ENCODE data around the gene TMPRSS15.

Gene TMPRSS15

DNA sequence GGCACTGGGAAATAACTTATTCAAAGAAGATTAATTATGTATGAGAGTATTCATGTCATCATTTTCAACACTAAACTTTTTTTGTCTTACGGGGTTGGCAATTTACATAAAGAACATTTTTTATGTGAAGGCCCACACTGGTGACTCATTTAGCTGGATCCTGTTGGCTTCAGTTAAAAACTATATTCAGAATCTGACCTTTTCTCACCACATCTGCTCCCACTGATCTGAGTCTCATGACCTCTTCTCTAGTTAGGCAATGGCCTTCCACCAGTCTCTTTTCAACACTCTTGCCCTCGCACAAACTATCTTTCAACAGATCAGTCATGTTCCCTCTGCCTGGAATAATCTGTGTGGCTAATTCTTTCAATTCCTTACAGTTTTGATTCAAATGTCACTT, 53.4 kb downstream of the TMPRSS15 start:
- Histone ChIP-seq H3K9ac (ENCODE audit: low read depth in 1 of 2, low read length in 2 of 2) (no peak overlapping the region), H3K36me3 (ENCODE audit: control insufficient read depth in 1 of 2, insufficient read depth in 2 of 2, low read length in 2 of 2) (peaks cover 0 to 3% of the 10 kb centered on the region in 2 donors), H3K27me3 (ENCODE audit: control insufficient read depth in 1 of 2, insufficient read depth in 2 of 2, low read length in 2 of 2) (no peaks in the 10 kb centered on the region)

DNA sequence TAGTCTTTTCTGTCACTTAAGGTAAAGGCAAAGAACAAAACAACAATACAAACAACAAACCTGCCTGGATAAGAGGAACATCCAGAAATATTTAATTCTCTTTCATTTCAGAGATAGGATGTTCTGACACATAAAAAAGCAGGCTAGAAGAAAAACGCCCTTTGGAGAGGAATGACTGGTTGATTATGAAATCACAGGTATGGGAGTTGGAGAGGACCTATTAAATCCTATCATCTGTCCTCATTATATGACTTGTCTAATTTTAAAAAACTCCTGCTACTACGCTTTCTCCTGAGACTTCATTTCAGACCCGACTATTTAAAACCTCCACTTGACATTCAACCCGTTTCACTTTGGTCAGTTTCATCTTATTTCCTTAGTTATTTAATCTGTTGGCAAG, 54.1 kb downstream of the TMPRSS15 start:
- Histone ChIP-seq H3K27me3 (ENCODE audit: control insufficient read depth in 1 of 2, insufficient read depth in 2 of 2, low read length in 2 of 2) (no peaks in the 10 kb centered on the region), H3K4me1 (ENCODE audit: control insufficient read depth in 1 of 2, insufficient read depth in 2 of 2, low read length in 2 of 2) (no peaks in the 10 kb centered on the region), H3K9me3 (ENCODE audit: control insufficient read depth in 1 of 2, low read length in 2 of 2) (no peaks in the 10 kb centered on the region), H3K36me3 (ENCODE audit: control insufficient read depth in 1 of 2, insufficient read depth in 2 of 2, low read length in 2 of 2) (peaks cover 0 to 3% of the 10 kb centered on the region in 2 donors), H3K27ac (ENCODE audit: low read depth, low read length) (no peak overlapping the region), H3K9ac (ENCODE audit: low read depth in 1 of 2, low read length in 2 of 2) (no peak overlapping the region), H3K4me3 (ENCODE audit: low read depth in 1 of 2, low read length in 2 of 2) (no peak overlapping the region)

More for the DNA sequence above, 53.4 kb downstream of the TMPRSS15 start:
- no peaks in the 10 kb centered on the region for H3K9me3 ChIP-seq (ENCODE audit: control insufficient read depth in 1 of 2, low read length in 2 of 2)
- H3K4me1 ChIP-seq (ENCODE audit: control insufficient read depth in 1 of 2, insufficient read depth in 2 of 2, low read length in 2 of 2), result no peaks in the 10 kb centered on the region
- no peak overlapping the region for H3K27ac ChIP-seq (ENCODE audit: low read depth, low read length)
- no peak overlapping the region for H3K4me3 ChIP-seq (ENCODE audit: low read depth in 1 of 2, low read length in 2 of 2)

DNA sequence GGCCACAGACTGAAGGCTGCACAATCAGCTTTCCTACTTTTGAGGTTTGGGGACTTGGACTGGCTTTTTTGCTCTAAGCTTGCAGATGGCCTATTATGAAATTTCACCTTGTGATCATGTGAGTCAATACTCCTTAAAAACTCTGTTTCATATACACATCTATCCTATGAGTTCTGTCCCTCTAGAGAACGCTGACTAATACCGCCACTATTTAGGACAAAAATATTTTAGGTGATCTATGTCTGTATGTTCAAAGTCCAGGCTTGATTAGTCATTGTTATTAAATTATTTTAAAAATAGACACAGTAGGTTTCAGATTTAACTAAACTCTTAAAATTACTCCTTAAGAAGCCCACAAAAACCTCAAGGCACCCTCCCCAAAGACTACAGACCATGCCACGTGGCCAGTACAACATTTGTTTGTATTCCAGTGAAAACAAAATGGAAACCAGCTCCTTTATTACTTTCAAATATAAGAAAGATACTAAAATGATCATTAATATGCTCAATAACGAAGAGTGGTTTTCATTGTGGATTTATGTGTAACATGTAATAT, 63.1 kb downstream of the TMPRSS15 start:
- Histone ChIP-seq H3K27me3 (ENCODE audit: control insufficient read depth in 1 of 2, insufficient read depth in 2 of 2, low read length in 2 of 2) (no peaks in the 10 kb centered on the region), H3K36me3 (ENCODE audit: control insufficient read depth in 1 of 2, insufficient read depth in 2 of 2, low read length in 2 of 2) (peaks cover 7 to 8% of the 10 kb centered on the region in 2 donors), H3K4me3 (ENCODE audit: low read depth in 1 of 2, low read length in 2 of 2) (no peak overlapping the region), H3K4me1 (ENCODE audit: control insufficient read depth in 1 of 2, insufficient read depth in 2 of 2, low read length in 2 of 2) (no peaks in the 10 kb centered on the region), H3K9me3 (ENCODE audit: control insufficient read depth in 1 of 2, low read length in 2 of 2) (no peaks in the 10 kb centered on the region), H3K27ac (ENCODE audit: low read depth, low read length) (no peak overlapping the region), H3K9ac (ENCODE audit: low read depth in 1 of 2, low read length in 2 of 2) (no peak overlapping the region)

GRCh38 chr21:18335651-18336236, 67.8 kb downstream of the TMPRSS15 start:
- Histone ChIP-seq H3K27me3 (ENCODE audit: control insufficient read depth in 1 of 2, insufficient read depth in 2 of 2, low read length in 2 of 2) (no peaks in the 10 kb centered on the region), H3K4me3 (ENCODE audit: low read depth in 1 of 2, low read length in 2 of 2) (no peak overlapping the region), H3K36me3 (ENCODE audit: control insufficient read depth in 1 of 2, insufficient read depth in 2 of 2, low read length in 2 of 2) (no peaks in the 10 kb centered on the region), H3K9ac (ENCODE audit: low read depth in 1 of 2, low read length in 2 of 2) (no peak overlapping the region), H3K4me1 (ENCODE audit: control insufficient read depth in 1 of 2, insufficient read depth in 2 of 2, low read length in 2 of 2) (no peaks in the 10 kb centered on the region), H3K9me3 (ENCODE audit: control insufficient read depth in 1 of 2, low read length in 2 of 2) (no peaks in the 10 kb centered on the region), H3K27ac (ENCODE audit: low read depth, low read length) (no peak overlapping the region)

GRCh38 chr21:18334066-18334465, 69.5 kb downstream of the TMPRSS15 start:
- H3K9me3 ChIP-seq (ENCODE audit: control insufficient read depth in 1 of 2, low read length in 2 of 2), result no peaks in the 10 kb centered on the region
- H3K36me3 ChIP-seq (ENCODE audit: control insufficient read depth in 1 of 2, insufficient read depth in 2 of 2, low read length in 2 of 2), result no peaks in the 10 kb centered on the region
- no peak overlapping the region for H3K27ac ChIP-seq (ENCODE audit: low read depth, low read length)
- H3K4me3 ChIP-seq (ENCODE audit: low read depth in 1 of 2, low read length in 2 of 2), result no peak overlapping the region
- no peaks in the 10 kb centered on the region for H3K4me1 ChIP-seq (ENCODE audit: control insufficient read depth in 1 of 2, insufficient read depth in 2 of 2, low read length in 2 of 2)
- no peak overlapping the region for H3K9ac ChIP-seq (ENCODE audit: low read depth in 1 of 2, low read length in 2 of 2)
- no peaks in the 10 kb centered on the region for H3K27me3 ChIP-seq (ENCODE audit: control insufficient read depth in 1 of 2, insufficient read depth in 2 of 2, low read length in 2 of 2)

DNA sequence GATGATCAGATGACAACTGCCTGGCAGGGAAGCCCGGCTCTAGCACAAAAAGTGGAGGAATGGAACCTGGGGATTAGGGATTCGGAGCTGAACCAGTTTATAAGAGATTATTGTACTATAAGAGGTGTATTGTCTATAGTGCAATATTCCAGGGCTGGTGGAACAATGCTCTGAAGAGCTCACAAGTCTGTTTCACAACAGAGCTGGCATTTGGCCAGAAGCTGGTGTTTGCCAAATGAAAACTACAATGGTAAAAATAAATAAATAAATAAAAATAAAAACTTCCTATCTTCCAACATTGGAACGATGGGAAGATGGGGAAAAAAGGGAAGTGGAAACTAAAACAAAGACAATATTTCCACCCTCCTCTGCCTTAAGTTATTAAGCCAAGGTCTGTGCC, 85.4 kb downstream of the TMPRSS15 start:
- Histone ChIP-seq H3K27me3 (ENCODE audit: control insufficient read depth in 1 of 2, insufficient read depth in 2 of 2, low read length in 2 of 2) (no peaks in the 10 kb centered on the region), H3K4me3 (ENCODE audit: low read depth in 1 of 2, low read length in 2 of 2) (no peak overlapping the region), H3K4me1 (ENCODE audit: control insufficient read depth in 1 of 2, insufficient read depth in 2 of 2, low read length in 2 of 2) (no peaks in the 10 kb centered on the region), H3K9me3 (ENCODE audit: control insufficient read depth in 1 of 2, low read length in 2 of 2) (no peaks in the 10 kb centered on the region), H3K27ac (ENCODE audit: low read depth, low read length) (no peak overlapping the region), H3K9ac (ENCODE audit: low read depth in 1 of 2, low read length in 2 of 2) (no peak overlapping the region), H3K36me3 (ENCODE audit: control insufficient read depth in 1 of 2, insufficient read depth in 2 of 2, low read length in 2 of 2) (peaks cover 0 to 3% of the 10 kb centered on the region in 2 donors)

- H3K4me1 ChIP-seq (ENCODE audit: control insufficient read depth in 1 of 2, insufficient read depth in 2 of 2, low read length in 2 of 2), result no peaks in the 10 kb centered on the region
- no peaks in the 10 kb centered on the region for H3K27me3 ChIP-seq (ENCODE audit: control insufficient read depth in 1 of 2, insufficient read depth in 2 of 2, low read length in 2 of 2)
- no peak overlapping the region for H3K9ac ChIP-seq (ENCODE audit: low read depth in 1 of 2, low read length in 2 of 2)
- H3K9me3 ChIP-seq (ENCODE audit: control insufficient read depth in 1 of 2, low read length in 2 of 2), result no peaks in the 10 kb centered on the region
- no peak overlapping the region for H3K4me3 ChIP-seq (ENCODE audit: low read depth in 1 of 2, low read length in 2 of 2)
- H3K36me3 ChIP-seq (ENCODE audit: control insufficient read depth in 1 of 2, insufficient read depth in 2 of 2, low read length in 2 of 2), result peaks cover 0 to 5% of the 10 kb centered on the region in 2 donors
- H3K27ac ChIP-seq (ENCODE audit: low read depth, low read length), result no peak overlapping the region
These were observed 105.4 kb downstream of the TMPRSS15 start for GRCh38 chr21:18298228-18298627.

DNA sequence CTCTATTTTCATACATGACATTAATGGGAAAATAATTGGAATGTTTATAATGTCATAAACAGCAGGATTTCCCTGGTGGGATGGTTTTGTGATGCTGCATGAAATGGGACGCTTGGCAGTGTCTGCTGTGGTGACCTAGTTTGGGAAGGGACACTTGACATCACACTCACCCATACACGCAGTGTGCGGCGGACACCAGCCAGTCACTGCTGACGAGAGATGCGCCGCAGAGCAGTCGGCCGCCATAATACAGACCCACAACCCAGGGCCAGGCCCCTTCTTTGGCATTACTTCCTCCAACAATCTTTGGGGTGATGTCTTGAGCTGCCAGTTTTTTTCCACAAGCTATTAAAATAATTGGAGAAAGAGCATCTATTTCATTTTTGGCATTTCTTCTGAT, 109.5 kb downstream of the TMPRSS15 start:
- Histone ChIP-seq H3K36me3 (ENCODE audit: control insufficient read depth in 1 of 2, insufficient read depth in 2 of 2, low read length in 2 of 2) (peaks cover 0 to 11% of the 10 kb centered on the region in 2 donors), H3K9ac (ENCODE audit: low read depth in 1 of 2, low read length in 2 of 2) (no peak overlapping the region), H3K4me1 (ENCODE audit: control insufficient read depth in 1 of 2, insufficient read depth in 2 of 2, low read length in 2 of 2) (no peaks in the 10 kb centered on the region), H3K27me3 (ENCODE audit: control insufficient read depth in 1 of 2, insufficient read depth in 2 of 2, low read length in 2 of 2) (no peaks in the 10 kb centered on the region), H3K4me3 (ENCODE audit: low read depth in 1 of 2, low read length in 2 of 2) (no peak overlapping the region), H3K9me3 (ENCODE audit: control insufficient read depth in 1 of 2, low read length in 2 of 2) (no peaks in the 10 kb centered on the region), H3K27ac (ENCODE audit: low read depth, low read length) (no peak overlapping the region)

GRCh38 chr21:18289876-18290275, 113.7 kb downstream of the TMPRSS15 start:
- Histone ChIP-seq H3K36me3 (ENCODE audit: control insufficient read depth in 1 of 2, insufficient read depth in 2 of 2, low read length in 2 of 2) (peaks cover 0 to 11% of the 10 kb centered on the region in 2 donors), H3K27me3 (ENCODE audit: control insufficient read depth in 1 of 2, insufficient read depth in 2 of 2, low read length in 2 of 2) (no peaks in the 10 kb centered on the region), H3K4me3 (ENCODE audit: low read depth in 1 of 2, low read length in 2 of 2) (no peak overlapping the region), H3K27ac (ENCODE audit: low read depth, low read length) (no peak overlapping the region), H3K9me3 (ENCODE audit: control insufficient read depth in 1 of 2, low read length in 2 of 2) (no peaks in the 10 kb centered on the region), H3K4me1 (ENCODE audit: control insufficient read depth in 1 of 2, insufficient read depth in 2 of 2, low read length in 2 of 2) (no peaks in the 10 kb centered on the region), H3K9ac (ENCODE audit: low read depth in 1 of 2, low read length in 2 of 2) (no peak overlapping the region)

DNA sequence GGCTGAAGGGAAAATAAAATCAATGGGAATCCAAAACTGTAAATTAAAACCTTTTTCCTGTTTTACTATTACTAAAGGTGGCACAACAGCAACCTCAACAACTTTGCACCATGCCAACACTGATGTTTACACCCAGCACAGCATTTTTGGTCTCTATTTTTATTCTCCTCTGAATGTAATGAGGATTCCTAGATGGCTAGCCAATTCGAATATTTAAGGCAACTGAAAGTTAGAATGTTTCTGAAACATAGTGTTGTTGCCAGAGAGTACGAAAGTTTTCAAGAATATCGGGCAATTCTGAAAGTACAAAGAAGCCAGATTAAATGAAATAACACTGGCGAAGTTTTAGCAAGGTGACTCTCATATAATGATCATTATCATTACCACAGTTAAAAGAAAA, 118.2 kb downstream of the TMPRSS15 start:
- H3K9me3 ChIP-seq (ENCODE audit: control insufficient read depth in 1 of 2, low read length in 2 of 2), result no peaks in the 10 kb centered on the region
- H3K4me3 ChIP-seq (ENCODE audit: low read depth in 1 of 2, low read length in 2 of 2), result no peak overlapping the region
- H3K4me1 ChIP-seq (ENCODE audit: control insufficient read depth in 1 of 2, insufficient read depth in 2 of 2, low read length in 2 of 2), result no peaks in the 10 kb centered on the region
- H3K36me3 ChIP-seq (ENCODE audit: control insufficient read depth in 1 of 2, insufficient read depth in 2 of 2, low read length in 2 of 2), result no peaks in the 10 kb centered on the region
- no peaks in the 10 kb centered on the region for H3K27me3 ChIP-seq (ENCODE audit: control insufficient read depth in 1 of 2, insufficient read depth in 2 of 2, low read length in 2 of 2)
- no peak overlapping the region for H3K9ac ChIP-seq (ENCODE audit: low read depth in 1 of 2, low read length in 2 of 2)
- no peak overlapping the region for H3K27ac ChIP-seq (ENCODE audit: low read depth, low read length)
